H1 (cell line): ENCODE results near the gene RAN. TPM values are rescaled to one million over a fixed set of nuclear protein-coding genes. Genes with fewer than 3 reads are reported as not detected.

ENCODE experiments used
- CTCF ChIA-PET: fragments of 300-600 bp; sonication (Branson Sonifier 250); formaldehyde crosslinking; loops from one replicate; lab custom pipeline; 2021; ENCODE audit not compliant: partially characterized antibody; lab: Charles Lee
- POLR2A ChIA-PET: fragments of 300-600 bp; sonication (Branson Sonifier 250); formaldehyde crosslinking; loops from one replicate; lab custom pipeline; 2021; ENCODE audit warnings: inconsistent platforms; ENCODE audit not compliant: partially characterized antibody; lab: Charles Lee
- DNase-seq, 2 experiments: peaks; one replicate each; pipeline versions ENCODE4 v3.0.0 to v3.0.0-alpha.2; 2010 to 2022; ENCODE audit warnings: low spot score in 2 of 2, low read depth in 1 of 2, mixed read lengths in 1 of 2
- FAIRE-seq: peaks from 2 replicates; lab custom pipeline; 2011; peaks lifted over from hg19 to GRCh38; lab: Jason Lieb, UNC
- H2AFZ ChIP-seq: 2 replicates; pipeline ENCODE4 v1.8.1; 2012; ENCODE audit warnings: low read length, inconsistent platforms
- H2AK5ac ChIP-seq: 2 replicates; pipeline ENCODE4 v1.6.1; 2013; ENCODE audit warnings: low read depth, low read length
- H2BK120ac ChIP-seq: replicated peaks from 2 replicates; pipeline ENCODE3; 2013; ENCODE audit warnings: low read depth, low read length, inconsistent platforms
- H2BK12ac ChIP-seq: 2 replicates; pipeline ENCODE4 v1.6.1; 2013; ENCODE audit warnings: low read depth, low read length
- H2BK15ac ChIP-seq: 2 replicates; pipeline ENCODE4 v1.6.1; 2013; ENCODE audit warnings: low read length
- H2BK20ac ChIP-seq: 2 replicates; pipeline ENCODE4 v1.6.1; 2013; ENCODE audit warnings: low read length
- H2BK5ac ChIP-seq: 2 replicates; pipeline ENCODE4 v1.6.1; 2013; ENCODE audit warnings: low read depth, low read length
- H3K14ac ChIP-seq: 2 replicates; pipeline ENCODE4 v1.6.1; 2013; ENCODE audit warnings: inconsistent platforms; ENCODE audit not compliant: insufficient read length
- H3K18ac ChIP-seq: 2 replicates; pipeline ENCODE4 v1.6.1; 2013; ENCODE audit warnings: low read length; ENCODE audit errors: extremely low read depth
- H3K23ac ChIP-seq: 2 replicates; pipeline ENCODE4 v1.6.1; 2013; ENCODE audit warnings: inconsistent platforms; ENCODE audit not compliant: insufficient read length
- H3K23me2 ChIP-seq: 2 replicates; pipeline ENCODE4 v1.6.1; 2013; ENCODE audit warnings: low read depth, low read length
- H3K27ac ChIP-seq: 2 replicates; pipeline ENCODE4 v1.6.1; 2011; ENCODE audit warnings: low read depth, low read length, inconsistent platforms
- H3K27me3 ChIP-seq, 4 experiments: replicated peaks in 1 of 4; 1 replicate in 1 of 4; 2 replicates in 3 of 4; pipeline versions ENCODE4 v1.6.1 to v1.8.1; 2011 to 2013; ENCODE audit warnings: low read length in 3 of 4, mild to moderate bottlenecking in 3 of 4, inconsistent platforms in 2 of 4, mixed read lengths in 2 of 4, moderate library complexity in 1 of 4; ENCODE audit not compliant: control insufficient read depth in 3 of 4, insufficient read depth in 3 of 4; ENCODE audit errors: extremely low read depth in 1 of 4
- H3K36me3 ChIP-seq, 4 experiments: 2 replicates each; pipeline versions ENCODE4 v1.6.1 to v1.8.1; 2011 to 2013; ENCODE audit warnings: mild to moderate bottlenecking in 4 of 4, low read length in 3 of 4, moderate library complexity in 2 of 4, control low read depth in 1 of 4, inconsistent platforms in 1 of 4; ENCODE audit not compliant: insufficient read depth in 4 of 4, control insufficient read depth in 2 of 4
- H3K4ac ChIP-seq: replicated peaks from 2 replicates; pipeline ENCODE3; 2013; ENCODE audit warnings: low read length, low read depth, mixed read lengths, inconsistent platforms; ENCODE audit not compliant: insufficient read length
- H3K4me1 ChIP-seq, 4 experiments: replicated peaks in 1 of 4; 1 replicate in 1 of 4; 2 replicates in 3 of 4; pipeline versions ENCODE4 v1.6.1 to v1.8.1; 2011 to 2013; ENCODE audit warnings: low read length in 3 of 4, inconsistent platforms in 2 of 4, mixed read lengths in 1 of 4; ENCODE audit not compliant: insufficient read depth in 4 of 4, control insufficient read depth in 3 of 4
- H3K4me2 ChIP-seq, 2 experiments: 2 replicates each; pipeline versions ENCODE4 v1.6.1 to v1.8.1; 2011 to 2013; ENCODE audit warnings: low read depth in 2 of 2, low read length in 2 of 2, control low read depth in 1 of 2, inconsistent platforms in 1 of 2, mild to moderate bottlenecking in 1 of 2; ENCODE audit not compliant: insufficient read depth in 1 of 2
- H3K4me3 ChIP-seq, 4 experiments: fragments of 200-600, 300-600 bp in 1 of 4; sonication (generic), shearing (Covaris generic), sonication (Bioruptor Twin) in 1 of 4; 2 replicates each; pipeline versions ENCODE4 v1.5.1 to v1.8.1; 2011 to 2016; ENCODE audit warnings: low read length in 4 of 4, low read depth in 3 of 4, control low read depth in 2 of 4, inconsistent platforms in 2 of 4, mild to moderate bottlenecking in 2 of 4, mixed read lengths in 1 of 4, moderate library complexity in 1 of 4; ENCODE audit not compliant: insufficient read depth in 2 of 4; ENCODE audit errors: extremely low read depth in 1 of 4
- H3K56ac ChIP-seq: replicated peaks from 2 replicates; pipeline ENCODE3; 2013; ENCODE audit warnings: low read depth, mild to moderate bottlenecking, mixed read lengths, low read length, inconsistent platforms; ENCODE audit not compliant: insufficient read length
- H3K79me1 ChIP-seq: 2 replicates; pipeline ENCODE4 v1.6.1; 2013; ENCODE audit warnings: low read depth, low read length, control low read depth
- H3K79me2 ChIP-seq, 2 experiments: 2 replicates each; pipeline versions ENCODE4 v1.6.1 to v1.8.1; 2012 to 2013; ENCODE audit warnings: low read length in 2 of 2, mild to moderate bottlenecking in 2 of 2, inconsistent platforms in 1 of 2; ENCODE audit not compliant: insufficient read depth in 2 of 2, control insufficient read depth in 1 of 2
- H3K9ac ChIP-seq, 4 experiments: replicated peaks in 1 of 4; 1 replicate in 1 of 4; 2 replicates in 3 of 4; pipeline versions ENCODE4 v1.6.1 to v1.8.1; 2011 to 2013; ENCODE audit warnings: low read depth in 3 of 4, low read length in 3 of 4, control low read depth in 2 of 4, mild to moderate bottlenecking in 2 of 4, moderate library complexity in 2 of 4, inconsistent platforms in 1 of 4; ENCODE audit errors: extremely low read depth in 1 of 4
- H3K9me3 ChIP-seq, 2 experiments: 2 replicates each; pipeline versions ENCODE4 v1.6.1 to v1.8.1; 2012 to 2013; ENCODE audit warnings: mild to moderate bottlenecking in 2 of 2, moderate library complexity in 2 of 2, control low read depth in 1 of 2, inconsistent platforms in 1 of 2, low read depth in 1 of 2, low read length in 1 of 2, mixed read lengths in 1 of 2; ENCODE audit not compliant: insufficient read depth in 2 of 2
- H4K20me1 ChIP-seq, 2 experiments: replicated peaks in 1 of 2; 2 replicates each; pipeline versions ENCODE3 to v1.8.1; 2011 to 2013; ENCODE audit warnings: inconsistent platforms in 2 of 2, low read length in 2 of 2, mild to moderate bottlenecking in 1 of 2; ENCODE audit not compliant: insufficient read depth in 2 of 2, control insufficient read depth in 1 of 2
- H4K5ac ChIP-seq: 2 replicates; pipeline ENCODE4 v1.6.1; 2013; ENCODE audit warnings: low read length, low read depth, mixed read lengths, inconsistent platforms; ENCODE audit not compliant: insufficient read length
- H4K8ac ChIP-seq: 2 replicates; pipeline ENCODE4 v1.8.0; 2013; ENCODE audit warnings: mild to moderate bottlenecking, moderate library complexity, low read length, inconsistent platforms; ENCODE audit not compliant: insufficient read depth; ENCODE audit errors: extremely low read depth
- H4K91ac ChIP-seq: replicated peaks from 2 replicates; pipeline ENCODE3; 2013; ENCODE audit warnings: low read length, mixed read lengths, inconsistent platforms; ENCODE audit not compliant: insufficient read length
- CBX8 ChIP-seq: fragments of 300-800, 300-1000 bp; sonication (generic); IDR thresholded peaks from 2 replicates; pipeline ENCODE4 v1.7.1; 2016; ENCODE audit warnings: low read depth, low read length, borderline replicate concordance
- POLR2A ChIP-seq, 2 experiments: IDR thresholded peaks; 1 replicate in 1 of 2; 2 replicates in 1 of 2; pipeline ENCODE4 v1.6.1; 2011; ENCODE audit warnings: low read depth in 2 of 2, low read length in 2 of 2, mild to moderate bottlenecking in 2 of 2; ENCODE audit errors: control extremely low read depth in 1 of 2
- RXRA ChIP-seq: IDR thresholded peaks from 2 replicates; pipeline ENCODE4 v1.6.1; 2011; ENCODE audit warnings: low read depth, mild to moderate bottlenecking, low read length, moderate library complexity; ENCODE audit not compliant: insufficient read depth
- SUZ12 ChIP-seq: fragments of 200-600 bp; sonication (generic); IDR thresholded peaks from 2 replicates; pipeline ENCODE4 v1.6.1; 2012; ENCODE audit warnings: mild to moderate bottlenecking, inconsistent platforms, low read length, moderate library complexity, mixed read lengths
- TAF1 ChIP-seq: IDR thresholded peaks from 2 replicates; pipeline ENCODE4 v1.6.1; 2011; ENCODE audit warnings: mild to moderate bottlenecking, low read depth, low read length
- TBP ChIP-seq: IDR thresholded peaks from 2 replicates; pipeline ENCODE4 v1.6.1; 2011; ENCODE audit warnings: low read depth, low read length, improper control_type of control experiment
- WGBS, 2 experiments: shearing (Covaris generic) in 1 of 2; methylation state at CpG; one replicate each; pipeline versions ENCODE4 v1.1.6 to v1.1.7; 2013 to 2015; ENCODE audit warnings: low lambda C conversion rate in 2 of 2, mixed read lengths in 2 of 2, inconsistent platforms in 1 of 2, low coverage in 1 of 2, missing lambda C conversion rate in 1 of 2; ENCODE audit not compliant: insufficient replicate concordance in 2 of 2, insufficient coverage in 1 of 2, insufficient read length in 1 of 2; ENCODE audit errors: extremely low coverage in 1 of 2, missing lambda C conversion rate in 1 of 2; 5-methylcytosine and 5-hydroxymethylcytosine counted together
- polyA plus RNA-seq, 7 experiments: library from polyadenylated mRNA; depleted of rRNA in 3 of 7; stranded (reverse) in 5 of 7; unstranded in 2 of 7; fragments of >200 nt in 5 of 7; fragments of 200-250 nt in 2 of 7; gene quantifications; 1 replicate in 5 of 7; 2 replicates in 1 of 7; 4 replicates in 1 of 7; pipeline versions ENCODE4 v1.2.1 to v1.2.3, GENCODE V29; 2011 to 2013; ENCODE audit warnings: missing spikeins in 2 of 7, mixed read lengths in 2 of 7
- total RNA-seq: library from RNA; stranded (reverse); fragmentation: NEBNext Ultra II Directional; extraction: Animal tissue kit (Norgen Biotek cat#: 25700); gene quantifications from 2 replicates; pipeline ENCODE4 v1.2.1, GENCODE V29; 2021

The RAN gene
- total and polyA plus RNA-seq, 2 of the 8 experiments (the other 6 are each of a cell fraction or from before 2014, with no cell fraction given) = 2,064 to 2,203 TPM

DNA sequence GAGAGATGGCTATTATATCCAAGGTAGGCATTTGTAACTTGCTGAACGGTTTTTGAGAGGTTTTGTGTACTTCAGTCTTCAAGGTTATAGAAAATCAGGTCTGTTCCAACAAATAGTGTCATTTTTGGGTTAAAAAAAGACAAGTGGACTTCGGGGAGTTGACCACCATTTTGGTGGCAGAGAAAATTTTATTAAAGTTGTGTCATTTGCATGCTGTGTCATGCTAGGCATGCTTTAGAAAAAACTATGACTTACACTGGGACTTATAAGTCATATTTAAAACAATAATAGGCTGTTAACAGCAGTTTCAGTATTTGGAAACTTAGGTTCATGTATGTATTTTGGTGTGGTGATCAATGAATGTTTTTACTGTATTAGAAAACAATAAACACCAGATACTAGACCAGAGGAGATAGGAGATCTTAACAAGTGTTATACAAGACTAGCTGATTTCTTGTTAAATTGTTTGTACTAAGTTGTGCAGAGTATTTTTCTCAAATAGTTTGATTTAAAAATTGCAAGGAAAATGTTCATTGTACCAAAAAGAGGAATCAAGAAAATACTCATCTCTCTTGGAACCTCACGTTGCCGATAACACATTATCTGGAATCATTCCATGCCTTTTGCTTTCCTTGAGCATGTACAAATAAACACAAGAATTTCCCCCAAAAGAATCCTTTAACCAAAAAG is 1.4 kb downstream of the RAN start:
- peak overlapping the region; percentile 97 to 100 (median 98) for H3K9ac ChIP-seq
- CTCF ChIA-PET = interaction anchor here (1.0 to 1.2 kb wide), 2 partner anchors 13 to 46 kb away, joined by 3 read pairs; no protein-coding TSS in a partner anchor

More for the DNA sequence above, 1.4 kb downstream of the RAN start:
- POLR2A ChIA-PET = interaction anchor here (0.6 to 8.9 kb wide), 21 partner anchors 9 to 430 kb away, joined by 3 to 86 read pairs (median 4); no protein-coding TSS in a partner anchor
- Histone ChIP-seq H3K23me2 (peaks cover 4% of the 10 kb centered on the region), H3K36me3 (peaks cover 27 to 53% (median 42%) of the 10 kb centered on the region in 4 experiments), H3K4me3 (peak overlapping the region; percentile 84 to 98 (median 90)), H3K23ac (no peak overlapping the region), H2BK12ac (no peak overlapping the region), H3K4me2 (peak overlapping the region; percentile 82 to 95), H2BK5ac (peak overlapping the region; percentile 87; the same call in 1 of the 2 replicates), H4K91ac (no peak overlapping the region), H2BK15ac (no peak overlapping the region), H4K8ac (no peak overlapping the region), H4K20me1 (peaks cover 4 to 6% of the 10 kb centered on the region in 2 experiments), H3K27me3 (no peaks in the 10 kb centered on the region), H2AFZ (no peak overlapping the region), H3K27ac (peak overlapping the region; percentile 95), H3K9me3 (no peaks in the 10 kb centered on the region), H3K4me1 (peaks cover 0 to 3% (median 3%) of the 10 kb centered on the region in 4 experiments; a peak in 4 of 7 replicates), H2BK20ac (no peak overlapping the region), H3K79me2 (peaks cover 6 to 30% of the 10 kb centered on the region in 2 experiments), H3K79me1 (no peaks in the 10 kb centered on the region), H3K14ac (no peak overlapping the region), H2AK5ac (0 out of 2 replicates have a peak overlapping the region, but pooled peaks have one; percentile 79), H3K56ac (no peak overlapping the region), H4K5ac (no peak overlapping the region), H3K18ac (no peak overlapping the region), H3K4ac (no peak overlapping the region), H2BK120ac (no peak overlapping the region)
- DNase-seq (no peak), FAIRE-seq (no peak)
- TF ChIP-seq TAF1 (no peak), POLR2A (IDR thresholded peaks at IDR 0.05; ENCODE audit: control extremely low read depth in 1 of 2, low read depth in 2 of 2, low read length in 2 of 2) (0 out of 3 replicates have a peak, but pooled peaks of 1 of the 2 experiments have one; percentile 4), SUZ12 (no peak), TBP (no peak), RXRA (no peak), CBX8 (no peak)
- 68% methylated on average over 4 of the region's 4 CpGs; no CpG with 5 or more reads in 1 of the 2 experiments for WGBS, 2 experiments
